AG10803 (cell line): Measurements from ENCODE around the gene KIF14.
A peak's percentile ranks its signal among the peaks of the same experiment; 100 is the strongest.
"Not testable (repeated sequence)": the region's sequence is repeated elsewhere in the genome, so short reads cannot be mapped to it uniquely, and the experiment has no call there.

Experiments used
- DNase-seq: peaks from one replicate; pipeline ENCODE4 v3.0.0; 2010; ENCODE audit warnings: low read depth
- H3K4me3 ChIP-seq: 2 replicates; pipeline ENCODE4 v1.5.1; 2011; ENCODE audit warnings: mild to moderate bottlenecking, low read length, control low read depth
- CTCF ChIP-seq: conservative IDR thresholded peaks from 2 replicates; pipeline ENCODE4 v1.5.1; 2011; ENCODE audit warnings: mild to moderate bottlenecking, low read length, control low read depth, inconsistent platforms

KIF14 gene

GRCh38 chr1:200631375-200631774 lies 10.8 kb upstream of the KIF14 start:
- H3K4me3 ChIP-seq: no peak overlapping the region
- no peak for DNase-seq
- no peak for TF ChIP-seq CTCF

DNA sequence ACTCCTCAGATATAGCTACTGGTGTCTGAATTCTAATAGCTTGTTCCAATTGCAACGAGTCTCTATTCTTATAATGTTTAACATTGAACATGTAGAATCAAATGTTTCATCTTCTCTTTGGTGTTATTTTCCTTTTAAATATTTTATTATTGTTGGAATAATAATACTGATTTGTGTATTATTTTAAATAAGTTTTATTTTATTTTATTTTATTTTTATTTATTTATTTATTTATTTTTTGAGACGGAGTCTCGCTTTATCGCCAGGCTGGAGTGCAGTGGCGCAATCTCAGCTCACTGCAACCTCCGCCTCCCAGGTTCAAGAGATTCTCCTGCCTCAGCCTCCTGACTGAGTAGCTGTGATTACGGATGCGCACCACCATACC lies 10.0 kb upstream of the KIF14 start:
- DNase-seq, H3K4me3 ChIP-seq: not testable (repeated sequence)

DNA sequence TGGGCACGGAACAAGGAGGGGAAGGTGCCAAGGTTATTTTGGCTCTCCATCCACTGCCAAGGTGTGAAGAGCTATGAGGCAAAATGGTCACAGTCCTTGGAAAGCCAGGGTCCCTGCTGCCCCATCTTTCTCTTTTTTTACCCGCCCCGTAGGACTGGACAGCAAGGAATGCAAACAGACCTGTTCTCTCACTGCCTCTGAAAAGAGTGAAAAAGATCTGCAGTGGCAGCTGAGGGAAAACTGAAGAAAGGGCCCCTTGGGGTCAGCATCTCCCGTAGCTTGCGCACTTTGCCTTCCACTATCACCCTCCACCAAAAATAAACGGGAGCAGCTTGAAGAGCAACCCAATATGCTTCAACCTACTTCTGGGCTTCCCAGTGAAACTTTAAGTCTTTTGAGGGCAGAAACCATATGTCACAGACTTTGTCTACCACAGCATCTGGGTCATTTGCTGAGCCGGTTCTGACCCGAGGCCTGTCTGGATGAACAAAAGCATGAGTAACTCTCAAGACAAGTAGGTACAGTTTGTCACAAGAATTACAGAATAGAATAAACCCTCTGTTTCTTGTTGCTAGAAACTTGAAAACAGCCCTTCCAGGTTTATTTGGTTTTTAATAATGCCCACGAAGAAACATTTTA lies 9.4 kb upstream of the KIF14 start:
- H3K4me3 ChIP-seq: no peak overlapping the region
- TF ChIP-seq CTCF: no peak
- DNase-seq: no peak

GRCh38 chr1:200628223-200628881 lies 7.8 kb upstream of the KIF14 start:
- no peak overlapping the region for H3K4me3 ChIP-seq
- DNase-seq: no peak
- no peak for TF ChIP-seq CTCF

- no peak overlapping the region for H3K4me3 ChIP-seq
- TF ChIP-seq CTCF: no peak
These were observed 7.1 kb upstream of the KIF14 start for GRCh38 chr1:200627575-200628222.

DNA sequence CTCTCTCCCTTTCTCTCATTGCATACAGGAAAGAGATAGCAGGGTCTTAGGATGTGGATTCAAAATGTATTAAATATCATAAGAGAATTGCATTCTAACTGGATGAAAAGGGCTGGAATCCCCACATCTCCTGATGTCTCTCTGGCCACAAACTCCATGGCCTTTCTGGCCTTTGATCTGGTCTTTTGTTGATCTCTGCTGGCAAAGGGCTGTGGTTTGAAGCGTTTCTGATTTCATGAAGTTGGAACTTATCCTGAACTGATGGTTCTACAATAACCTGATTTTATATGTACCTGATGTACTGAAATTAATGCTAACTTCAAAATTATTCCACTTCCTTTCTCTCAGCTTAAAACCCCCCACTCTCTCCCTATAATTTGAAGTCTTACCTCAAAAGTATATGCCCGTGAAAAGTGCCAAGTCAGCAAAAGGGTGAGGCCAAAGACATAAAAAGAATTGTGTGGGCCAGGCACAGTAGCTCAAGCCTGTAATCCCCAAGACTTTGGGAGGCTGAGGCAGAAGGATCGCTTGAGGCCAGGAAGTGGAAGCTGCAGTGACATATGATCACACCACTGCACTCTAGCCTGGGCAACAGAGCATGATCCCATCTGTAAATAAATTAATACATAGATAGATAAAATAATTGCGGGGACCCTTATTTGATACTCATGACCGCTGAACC lies 6.4 kb upstream of the KIF14 start:
- TF ChIP-seq CTCF: no peak
- H3K4me3 ChIP-seq: no peak overlapping the region
- no peak for DNase-seq

More at GRCh38 chr1:200627575-200628222, 7.1 kb upstream of the KIF14 start:
- DNase-seq: no peak

DNA sequence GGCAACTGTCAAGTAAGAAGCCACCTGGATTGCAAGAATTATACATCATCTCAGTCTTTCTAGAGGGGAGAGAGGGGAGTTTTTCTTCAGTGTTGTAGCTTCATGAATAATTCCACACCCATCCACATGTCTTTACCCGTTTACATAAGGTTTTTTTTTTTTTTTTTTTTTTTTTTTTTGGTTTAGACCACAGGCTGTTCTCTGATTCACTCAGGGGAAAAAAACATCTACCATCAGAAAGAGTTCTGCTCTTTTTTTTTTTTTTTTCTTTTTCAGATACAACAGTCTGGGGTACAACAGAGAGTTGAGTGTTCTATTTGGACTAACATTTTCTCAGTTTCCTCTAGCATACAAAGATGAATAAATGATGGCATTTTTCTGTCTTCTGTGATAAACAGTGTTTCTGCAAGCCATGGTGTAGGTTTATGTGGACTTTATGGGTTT lies 4.9 kb upstream of the KIF14 start:
- H3K4me3 ChIP-seq: no peak overlapping the region
- TF ChIP-seq CTCF: no peak
- DNase-seq: peak; percentile 31
